ENCODE results near the gene SMIM7.

DNA sequence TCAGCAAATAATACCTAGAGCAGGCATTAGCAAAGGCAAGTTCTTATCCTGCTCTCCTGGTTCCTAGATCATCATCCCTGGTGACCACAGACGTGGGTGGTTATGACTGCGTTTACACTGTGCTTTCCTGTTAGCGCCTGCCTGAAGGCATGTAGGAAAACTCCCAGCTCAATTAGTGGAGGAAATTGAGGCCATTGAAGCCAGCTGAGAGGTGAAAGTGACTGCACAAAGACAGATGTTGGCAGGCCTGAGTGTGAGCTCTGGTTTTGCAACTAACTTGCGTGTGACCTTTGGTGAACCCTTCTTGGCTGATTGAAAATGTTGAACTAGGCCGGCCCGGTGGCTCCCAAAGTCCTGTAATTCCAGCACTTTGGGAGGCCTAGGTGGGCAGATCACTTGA lies 42.2 kb upstream of the SMIM7 start:
- TF ChIP-seq POLR2A (IDR thresholded peaks at IDR 0.05; ENCODE audit: low read depth, low read length) (no peak), POLR2AphosphoS5 (IDR thresholded peaks at IDR 0.05; ENCODE audit: low read depth, low read length) (no peak), TAF1 (IDR thresholded peaks at IDR 0.05; ENCODE audit: borderline replicate concordance, low read depth, low read length) (no peak)

All from GM12892 (cell line).